ENCODE results near the gene HCK. TPM values are rescaled to one million over a fixed set of nuclear protein-coding genes. Genes with fewer than 3 reads are reported as not detected.

Gene HCK
- polyA plus RNA-seq, 1 of the 3 experiments (the other 2 are of a cell fraction): not detected

DNA sequence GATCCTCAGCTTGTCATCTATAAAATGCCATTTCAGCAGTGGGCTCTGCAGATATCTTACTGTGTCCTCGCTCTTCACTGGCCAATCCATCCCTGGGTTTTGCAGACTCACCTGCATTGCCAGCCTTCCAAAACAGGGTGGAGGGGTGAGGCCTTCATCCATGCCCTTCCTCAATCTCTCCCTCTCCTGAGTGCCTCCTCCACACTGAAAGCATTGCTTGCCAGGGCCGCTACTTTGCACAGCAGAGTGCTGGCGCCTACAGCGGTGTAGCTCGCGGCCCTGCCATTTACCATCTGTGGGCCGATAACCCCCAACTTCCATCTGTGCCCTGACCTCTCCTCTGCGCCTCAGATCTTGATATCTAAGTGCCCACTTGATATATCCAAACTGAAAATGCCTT lies 86.9 kb downstream of the HCK start:
- H3K27me3 ChIP-seq (ENCODE audit: insufficient read depth): no peaks in the 10 kb centered on the region
- no peak overlapping the region for H2AFZ ChIP-seq (ENCODE audit: low read depth)
- CTCF ChIA-PET: no interaction called here
- H3K9me2 ChIP-seq: no peaks in the 10 kb centered on the region
- peaks cover 32 to 73% of the 10 kb centered on the region in 2 experiments for H3K36me3 ChIP-seq (replicated peaks in 1 of 2; ENCODE audit: control insufficient read depth in 1 of 2, insufficient read depth in 2 of 2, low read length in 1 of 2)
- no peak for DNase-seq
- TF ChIP-seq JUND (IDR thresholded peaks at IDR 0.05) (no peak), TAF1 (IDR thresholded peaks at IDR 0.05; ENCODE audit: borderline replicate concordance, low read depth, low read length) (no peak), YY1 (IDR thresholded peaks at IDR 0.05; ENCODE audit: low read depth) (no peak), ELF1 (IDR thresholded peaks at IDR 0.05) (no peak), MEF2A (IDR thresholded peaks at IDR 0.05; ENCODE audit: borderline replicate concordance, low read depth) (no peak), CTCF (IDR thresholded peaks at IDR 0.05) (no peak), CHD2 (IDR thresholded peaks at IDR 0.05; ENCODE audit: low read length, partially characterized antibody) (no peak), POLR2AphosphoS5 (IDR thresholded peaks at IDR 0.05; ENCODE audit: low read depth, low read length) (no peak), ZBTB33 (IDR thresholded peaks at IDR 0.05; ENCODE audit: borderline replicate concordance, low read depth) (no peak), REST (IDR thresholded peaks at IDR 0.05; ENCODE audit: low read depth, low read length) (no peak), RAD21 (IDR thresholded peaks at IDR 0.05; ENCODE audit: low read length) (no peak), RCOR1 (IDR thresholded peaks at IDR 0.05; ENCODE audit: low read length) (no peak), SIN3A (IDR thresholded peaks at IDR 0.05; ENCODE audit: borderline replicate concordance, low read depth, low read length) (no peak), GATA2 (CRISPR knock-in tag; IDR thresholded peaks at IDR 0.05) (no peak), PBX3 (IDR thresholded peaks at IDR 0.05) (no peak)
- TF ChIP-seq, protein P1, sequence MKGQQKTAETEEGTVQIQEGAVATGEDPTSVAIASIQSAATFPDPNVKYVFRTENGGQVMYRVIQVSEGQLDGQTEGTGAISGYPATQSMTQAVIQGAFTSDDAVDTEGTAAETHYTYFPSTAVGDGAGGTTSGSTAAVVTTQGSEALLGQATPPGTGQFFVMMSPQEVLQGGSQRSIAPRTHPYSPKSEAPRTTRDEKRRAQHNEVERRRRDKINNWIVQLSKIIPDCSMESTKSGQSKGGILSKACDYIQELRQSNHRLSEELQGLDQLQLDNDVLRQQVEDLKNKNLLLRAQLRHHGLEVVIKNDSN (IDR thresholded peaks at IDR 0.05; ENCODE audit: borderline replicate concordance, low read depth): no peak
- TF ChIP-seq, protein P2, sequence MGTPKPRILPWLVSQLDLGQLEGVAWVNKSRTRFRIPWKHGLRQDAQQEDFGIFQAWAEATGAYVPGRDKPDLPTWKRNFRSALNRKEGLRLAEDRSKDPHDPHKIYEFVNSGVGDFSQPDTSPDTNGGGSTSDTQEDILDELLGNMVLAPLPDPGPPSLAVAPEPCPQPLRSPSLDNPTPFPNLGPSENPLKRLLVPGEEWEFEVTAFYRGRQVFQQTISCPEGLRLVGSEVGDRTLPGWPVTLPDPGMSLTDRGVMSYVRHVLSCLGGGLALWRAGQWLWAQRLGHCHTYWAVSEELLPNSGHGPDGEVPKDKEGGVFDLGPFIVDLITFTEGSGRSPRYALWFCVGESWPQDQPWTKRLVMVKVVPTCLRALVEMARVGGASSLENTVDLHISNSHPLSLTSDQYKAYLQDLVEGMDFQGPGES (IDR thresholded peaks at IDR 0.05; ENCODE audit: low read depth, low read length): no peak
- H3K4me2 ChIP-seq: no peak overlapping the region
- H3K4me1 ChIP-seq (ENCODE audit: control insufficient read depth in 1 of 2, insufficient read depth in 2 of 2, low read depth in 1 of 2, low read length in 1 of 2): no peaks in the 10 kb centered on the region
- 94% methylated on average over 7 of the region's 8 CpGs for WGBS (ENCODE audit: low lambda C conversion rate)
- no peaks in the 10 kb centered on the region; the same call in 1 of the 2 replicates for H3K79me2 ChIP-seq (ENCODE audit: insufficient read depth)
- no peak overlapping the region for H3K9ac ChIP-seq
- H3K27ac ChIP-seq (ENCODE audit: low read depth in 2 of 2, low read length in 1 of 2): no peak overlapping the region
- no peak overlapping the region for H3K4me3 ChIP-seq (ENCODE audit: low read depth in 2 of 2, low read length in 1 of 2)
- POLR2A ChIA-PET: no interaction called here
- peaks cover 1% of the 10 kb centered on the region for H3F3A ChIP-seq (replicated peaks; ENCODE audit: insufficient read depth)
- no peaks in the 10 kb centered on the region for H3K9me3 ChIP-seq
- H4K20me1 ChIP-seq (ENCODE audit: insufficient read depth): peaks cover 17% of the 10 kb centered on the region

All from SK-N-SH (cell line).